Measurements from ENCODE around the gene S100PBP.

Gene S100PBP

GRCh38 chr1:32830092-32830852, 12.8 kb downstream of the S100PBP start:
- DNase-seq: no peak

GRCh38 chr1:32831878-32832277, 14.4 kb downstream of the S100PBP start:
- DNase-seq: no peak

DNA sequence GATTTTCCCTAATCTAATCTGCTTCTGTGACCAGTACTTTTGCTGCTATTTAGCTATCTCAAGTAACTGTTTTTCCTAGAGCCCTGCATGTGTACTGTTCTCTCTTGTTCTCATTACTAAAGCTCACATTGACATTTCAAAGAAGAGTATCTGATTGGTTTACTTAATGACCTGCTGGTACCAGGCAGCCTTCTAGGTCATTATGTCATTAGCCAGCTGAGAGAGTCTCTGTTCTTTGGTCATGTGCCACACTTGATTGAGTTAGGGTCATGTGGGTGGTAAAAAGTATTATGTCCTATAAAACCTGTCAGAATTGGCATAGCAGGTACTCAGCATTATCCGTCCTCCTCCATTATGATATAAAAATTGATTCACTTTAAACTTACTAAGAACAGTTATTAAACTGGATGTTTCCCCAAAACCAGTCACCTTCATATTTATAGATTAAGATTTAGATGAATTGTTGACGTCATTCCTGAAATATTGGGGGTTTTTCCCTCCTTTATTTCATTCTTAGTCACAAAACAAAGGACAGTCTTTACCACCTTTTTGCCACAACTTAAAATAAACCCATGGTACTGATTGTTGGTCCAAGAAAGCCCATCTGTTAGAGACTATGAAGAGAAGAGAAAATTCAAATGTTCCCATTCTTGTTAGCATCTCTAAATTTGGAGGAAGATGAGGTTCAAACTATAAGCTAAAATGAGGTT, 31.1 kb downstream of the S100PBP start:
- DNase-seq: no peak

DNA sequence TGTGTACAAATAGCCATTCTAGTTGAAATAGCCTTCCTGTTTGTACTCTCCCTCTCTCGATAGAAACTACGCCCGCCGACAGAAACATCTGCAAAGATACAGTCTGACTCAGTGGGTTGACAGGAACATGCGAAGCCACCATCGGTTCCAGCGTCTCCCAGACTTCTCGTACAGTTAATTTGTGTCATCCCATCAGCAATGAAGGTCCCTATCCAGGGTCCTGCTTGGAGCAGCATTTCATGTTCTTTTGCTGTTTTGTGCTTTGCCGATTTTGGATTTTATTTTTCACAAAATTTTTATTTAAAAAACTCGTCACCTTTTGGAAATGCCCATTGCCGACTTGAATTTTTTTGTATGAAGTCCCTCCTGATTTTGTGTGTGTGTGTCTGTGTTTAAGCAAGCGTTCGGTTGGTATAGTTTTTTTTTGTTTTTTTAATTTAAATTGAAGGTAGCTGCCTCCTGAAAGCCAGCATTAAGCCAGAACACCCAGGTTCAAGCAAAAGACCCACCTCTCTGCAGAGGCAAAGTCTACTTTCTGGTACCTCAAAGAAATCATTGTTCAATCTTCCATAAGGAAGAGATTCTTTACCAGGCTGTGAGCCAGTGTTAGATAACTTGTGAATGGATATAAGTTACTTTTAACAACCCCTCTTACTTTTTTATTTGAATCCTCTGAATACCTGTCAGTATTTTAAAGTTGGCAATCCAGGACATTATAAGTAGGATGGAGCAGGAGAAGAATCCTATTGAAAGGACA, 38.6 kb downstream of the S100PBP start:
- DNase-seq: no peak

DNA sequence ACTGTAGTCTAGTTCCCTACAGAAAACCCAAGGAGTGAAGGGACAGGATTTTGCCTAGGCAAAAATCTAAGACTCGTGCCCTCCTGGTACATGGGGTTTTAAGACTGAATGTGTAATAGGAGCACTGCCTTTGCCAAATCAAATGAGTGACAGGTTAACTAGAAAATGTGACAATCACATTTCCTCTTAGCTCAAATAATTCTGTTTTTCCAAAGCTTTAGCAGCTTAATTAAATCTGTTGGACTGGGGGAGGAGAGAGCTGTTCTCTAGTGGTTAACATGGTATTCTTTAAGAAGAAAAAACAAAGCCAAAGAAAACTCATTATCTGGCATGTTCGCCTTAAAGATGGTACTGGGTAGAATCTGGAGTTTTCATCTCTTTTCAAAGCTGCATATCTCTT, 40.7 kb downstream of the S100PBP start:
- no peak for DNase-seq

GRCh38 chr1:32858791-32859190, 41.3 kb downstream of the S100PBP start:
- DNase-seq: no peak

- no peak for DNase-seq
Observed at GRCh38 chr1:32859915-32860314, 42.5 kb downstream of the S100PBP start.

- no peak for DNase-seq
Observed at GRCh38 chr1:32860566-32860965, 43.1 kb downstream of the S100PBP start.

- DNase-seq: no peak
Observed at GRCh38 chr1:32861904-32862695, 44.6 kb downstream of the S100PBP start.

DNA sequence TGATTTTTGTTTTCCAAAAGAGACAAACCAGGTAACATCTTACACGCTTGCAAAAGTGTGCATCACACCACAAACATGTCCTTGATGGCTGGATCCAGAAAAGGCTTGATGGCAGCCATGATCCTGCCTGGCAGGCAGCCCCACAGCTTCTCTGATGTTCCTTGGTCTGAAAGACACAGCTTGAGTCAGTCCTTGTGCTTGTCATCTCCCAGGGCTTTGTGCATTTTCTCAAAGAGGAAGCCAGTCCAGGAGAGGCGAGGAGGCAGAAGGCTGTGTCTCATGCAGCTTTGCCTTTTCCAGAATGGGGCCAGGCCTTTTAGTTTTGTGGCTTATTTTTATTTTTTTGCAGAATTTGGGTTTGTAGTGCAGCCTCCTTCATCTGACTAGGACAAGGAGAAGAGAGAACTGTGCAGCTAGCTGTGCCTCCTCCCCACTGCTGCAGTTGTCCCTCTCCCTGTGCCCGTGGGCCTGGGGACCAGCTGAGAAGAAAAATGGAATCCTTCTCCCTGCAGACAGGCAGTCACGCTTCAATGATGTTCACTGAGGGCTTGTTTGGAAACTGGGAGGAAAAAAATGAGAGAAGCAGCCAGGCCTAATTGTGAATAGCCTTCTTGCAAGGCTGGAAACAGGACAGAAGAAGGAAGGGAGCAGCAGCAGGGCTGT, 45.9 kb downstream of the S100PBP start:
- no peak for DNase-seq

GRCh38 chr1:32863881-32864245, 46.4 kb downstream of the S100PBP start:
- no peak for DNase-seq

DNA sequence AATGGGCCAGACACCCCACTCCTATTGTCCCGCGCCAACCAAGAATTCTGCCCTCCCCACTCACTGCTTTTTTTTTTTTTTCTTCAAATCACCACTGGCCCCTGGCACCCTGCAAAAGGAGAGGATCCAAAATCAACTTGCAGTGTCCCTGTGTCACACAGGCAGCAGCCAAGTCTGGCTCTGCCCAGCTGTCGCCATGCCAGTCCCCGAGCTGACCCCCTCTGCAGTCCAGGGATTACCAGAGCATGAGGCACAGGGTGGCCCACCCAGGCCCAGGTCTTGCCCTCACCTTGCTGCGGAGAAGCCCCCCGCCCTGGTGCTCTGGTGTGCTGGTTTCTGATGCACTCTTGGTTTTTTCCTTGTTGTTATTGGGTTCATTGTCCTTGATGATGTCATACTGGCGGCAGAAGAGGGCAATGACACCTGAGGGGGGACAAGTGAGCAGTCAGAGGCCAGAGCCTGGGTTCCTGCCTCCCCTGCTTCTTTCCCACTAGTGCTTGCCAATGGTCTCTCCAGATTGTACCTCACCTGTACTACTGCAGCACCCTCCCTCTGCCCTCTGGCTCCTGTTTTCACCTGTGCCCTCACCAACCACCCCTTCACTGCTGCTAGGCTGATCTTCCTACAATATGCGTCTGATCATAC, 47.0 kb downstream of the S100PBP start:
- no peak for DNase-seq

DNA sequence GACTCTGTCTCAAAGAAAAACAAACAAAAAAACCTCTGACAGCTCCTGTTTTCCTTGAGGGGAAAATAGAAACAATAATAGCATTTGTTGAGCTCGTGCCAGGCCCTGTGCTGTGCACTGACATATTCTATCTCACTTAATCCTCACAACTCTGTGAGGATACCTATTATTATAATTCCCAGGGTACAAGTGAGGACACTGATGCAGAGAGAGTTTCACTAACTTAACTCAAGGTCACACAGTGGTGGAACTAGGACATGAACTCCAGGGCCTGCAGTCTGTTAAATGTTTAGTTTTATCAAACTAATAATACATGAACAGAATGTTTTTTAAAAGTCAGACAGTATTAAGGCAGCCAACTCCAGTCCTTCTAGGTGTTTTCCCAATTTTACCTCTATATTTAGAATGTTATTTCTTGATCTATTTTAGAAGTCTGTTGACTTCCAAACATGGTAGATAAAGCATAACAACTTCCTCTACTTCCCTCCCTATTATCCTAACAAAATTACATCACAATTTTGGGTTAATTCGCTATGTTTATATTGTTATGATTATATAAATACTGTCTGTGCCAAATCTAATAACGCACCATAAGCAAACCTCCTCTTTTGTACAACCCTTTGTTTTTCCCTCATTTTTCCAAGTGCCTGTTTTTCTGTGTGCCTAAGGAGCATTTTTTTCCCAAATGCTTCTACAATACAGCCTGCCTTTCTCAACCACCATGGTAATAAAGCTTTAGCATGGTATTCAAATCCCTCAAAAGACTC, 48.4 kb downstream of the S100PBP start:
- no peak for DNase-seq

DNA sequence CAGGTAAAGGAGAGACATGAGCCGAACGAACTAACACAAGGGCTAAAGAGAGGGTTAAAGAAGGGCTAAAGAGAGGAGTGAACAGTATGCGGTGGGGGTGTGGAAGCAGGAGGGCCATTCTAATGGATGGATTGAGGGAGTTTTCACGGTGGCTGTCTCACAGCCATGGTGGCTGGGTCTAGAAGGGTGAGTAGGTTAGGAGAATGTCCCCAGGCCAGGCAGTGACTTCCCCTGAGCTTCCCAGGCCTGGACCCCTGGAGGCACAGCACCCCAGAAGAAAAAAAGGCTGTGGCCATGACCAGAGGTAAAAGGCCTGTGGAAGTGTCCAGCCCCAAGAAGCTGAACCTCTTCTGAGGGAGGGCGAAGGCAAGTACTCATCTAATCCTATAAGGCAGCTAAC, 49.7 kb downstream of the S100PBP start:
- DNase-seq: no peak

GRCh38 chr1:32867671-32868070, 50.2 kb downstream of the S100PBP start:
- no peak for DNase-seq

DNA sequence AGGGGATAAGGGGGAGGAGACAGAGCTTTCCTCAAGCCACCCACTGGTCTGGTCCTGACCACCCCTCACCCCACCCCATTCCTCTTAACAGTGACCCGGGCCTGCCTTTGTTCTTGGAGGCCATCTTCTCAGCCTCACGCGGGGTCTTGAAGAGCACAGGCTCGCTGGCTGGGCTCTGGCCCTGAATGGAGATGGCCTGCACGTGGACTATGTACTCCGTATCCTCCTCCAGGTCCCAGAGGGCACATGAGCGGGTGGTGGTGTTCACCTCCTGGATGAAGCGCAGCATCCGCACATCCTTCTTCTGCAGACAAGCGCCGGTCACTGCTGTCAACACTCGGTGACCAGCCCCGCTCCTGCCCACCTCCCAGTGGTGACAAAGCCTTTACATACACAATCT, 50.6 kb downstream of the S100PBP start:
- no peak for DNase-seq

GRCh38 chr1:32868806-32869455, 51.5 kb downstream of the S100PBP start:
- no peak for DNase-seq

- DNase-seq: no peak
Observed at GRCh38 chr1:32869923-32870614, 52.6 kb downstream of the S100PBP start.

DNA sequence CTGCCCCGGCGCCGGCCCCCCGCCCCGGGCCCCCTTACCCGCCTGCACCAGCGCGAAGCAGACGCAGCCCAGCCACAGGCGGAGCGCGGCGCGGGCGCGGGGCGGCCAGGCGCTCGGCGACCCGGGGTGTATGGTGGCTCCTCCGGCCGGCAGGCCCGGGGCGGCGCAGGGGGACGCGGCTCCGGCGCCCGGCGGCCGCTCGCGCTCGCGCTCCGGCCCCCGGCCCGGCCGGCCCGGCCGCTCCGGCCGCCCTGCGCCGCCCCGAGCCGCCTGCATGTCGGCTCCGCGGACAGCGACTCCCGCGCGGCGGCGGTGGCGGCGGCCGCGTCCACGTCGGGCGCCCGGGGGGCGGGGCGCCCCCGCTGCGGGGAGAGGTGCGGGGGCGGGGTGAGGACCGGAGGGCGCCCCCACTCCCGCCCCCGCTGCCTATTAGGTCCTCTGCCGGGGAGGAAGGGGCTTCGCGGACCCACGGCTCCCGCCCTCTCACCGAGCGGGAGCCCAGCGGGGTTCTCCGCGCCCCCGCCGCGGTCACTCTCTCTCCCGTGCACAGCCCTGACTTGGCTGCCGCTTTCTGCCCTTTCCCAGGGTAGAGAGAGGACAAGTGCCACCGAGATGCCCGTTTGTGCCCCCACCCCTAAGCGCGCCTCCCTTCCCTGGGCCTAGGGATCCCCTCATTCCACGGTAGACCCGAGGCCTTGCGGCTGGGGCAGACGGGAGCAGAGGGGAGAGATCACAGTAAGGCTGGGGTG, 53.3 kb downstream of the S100PBP start, which contains the start of gene FNDC5:
Gene FNDC5, minus strand, starts transcription at position 298 of the 749 bp plus-strand sequence.
- DNase-seq: no peak

Data from NCI-H1930 (cell line).